CD4-positive, alpha-beta T cell (primary cell): ENCODE data around the gene COL16A1. TPM values are rescaled to one million over a fixed set of nuclear protein-coding genes. Genes with fewer than 3 reads are reported as not detected.

ENCODE experiments used
- ATAC-seq: fragments of 200-7000 bp; cut with Tn5 transposase; one replicate; pipeline ENCODE4 v1.10.0; 2022; ENCODE audit warnings: mild to moderate bottlenecking; ENCODE audit not compliant: poor library complexity
- CTCF ChIA-PET: fragments of 350-600 bp; sonication (Branson Sonifier 250); formaldehyde crosslinking; loops from one replicate; lab custom pipeline; 2021; ENCODE audit warnings: antibody characterized with exemption, inconsistent platforms; lab: Charles Lee
- POLR2A ChIA-PET: fragments of 350-600 bp; sonication (Branson Sonifier 250); formaldehyde crosslinking; loops from one replicate; lab custom pipeline; 2021; ENCODE audit warnings: antibody characterized with exemption, inconsistent platforms; lab: Charles Lee
- DNase-seq, 14 experiments: peaks; one replicate each; pipeline ENCODE4 v3.0.0-alpha.2; 2013 to 2020; ENCODE audit warnings: mixed read lengths in 2 of 14
- H3K27ac ChIP-seq, 2 donors: one replicate each; pipeline versions ENCODE4 v1.5.1 to v1.7.0; 2013; ENCODE audit warnings: low read length in 2 of 2, low read depth in 1 of 2, mild to moderate bottlenecking in 1 of 2
- H3K27me3 ChIP-seq, 2 experiments: 1 replicate in 1 of 2; 2 replicates in 1 of 2; pipeline versions ENCODE4 v1.6.1 to v1.7.0; 2013; ENCODE audit warnings: low read length in 2 of 2, control low read depth in 1 of 2, mild to moderate bottlenecking in 1 of 2, moderate library complexity in 1 of 2; ENCODE audit not compliant: insufficient read depth in 2 of 2, control insufficient read depth in 1 of 2
- H3K36me3 ChIP-seq: one replicate; pipeline ENCODE4 v1.6.1; 2013; ENCODE audit warnings: low read length, control low read depth; ENCODE audit not compliant: insufficient read depth
- H3K4me1 ChIP-seq: one replicate; pipeline ENCODE4 v1.6.1; 2013; ENCODE audit warnings: low read length, control low read depth; ENCODE audit not compliant: insufficient read depth
- H3K4me3 ChIP-seq: one replicate; pipeline ENCODE4 v1.5.1; 2013; ENCODE audit warnings: mild to moderate bottlenecking, low read length, moderate library complexity
- H3K9me3 ChIP-seq, 2 experiments: 1 replicate in 1 of 2; 2 replicates in 1 of 2; pipeline versions ENCODE4 v1.6.1 to v1.7.0; 2013; ENCODE audit warnings: low read length in 2 of 2, mild to moderate bottlenecking in 2 of 2, control low read depth in 1 of 2, moderate library complexity in 1 of 2; ENCODE audit not compliant: control insufficient read depth in 1 of 2, insufficient read depth in 1 of 2
- H3K27ac Mint-ChIP-seq: one replicate; pipeline ENCODE4 v1.8.0; 2020; ENCODE audit warnings: mixed read lengths
- H3K27me3 Mint-ChIP-seq: one replicate; pipeline ENCODE4 v1.8.0; 2021; ENCODE audit warnings: mixed read lengths
- H3K36me3 Mint-ChIP-seq: one replicate; pipeline ENCODE4 v1.8.0; 2021; ENCODE audit warnings: low read depth, mixed read lengths
- H3K4me1 Mint-ChIP-seq: one replicate; pipeline ENCODE4 v1.8.0; 2021; ENCODE audit warnings: low read depth, mixed read lengths
- H3K4me3 Mint-ChIP-seq: one replicate; pipeline ENCODE4 v1.8.0; 2020; ENCODE audit warnings: mild to moderate bottlenecking, mixed read lengths
- H3K9me3 Mint-ChIP-seq: one replicate; pipeline ENCODE4 v1.8.0; 2020; ENCODE audit warnings: mixed read lengths
- CTCF ChIP-seq: fragments of 200-600 bp; IDR thresholded peaks from one replicate; pipeline ENCODE4 v1.8.0; 2022; ENCODE audit warnings: antibody characterized with exemption, mild to moderate bottlenecking
- intact Hi-C, 2 experiments: fragments of 100-400 bp; cut with DNase I in 1 of 2; cut with micrococcal nuclease in 1 of 2; formaldehyde crosslinking; loops; one replicate each; pipeline versions ENCODE4 v1.15.1 to v1.9.0; 2023 to 2025; cut with DNase I, micrococcal nuclease
- total RNA-seq, 174 experiments: library from RNA in 2 of 174; stranded (reverse) in 2 of 174; gene quantifications; one replicate each; pipeline ENCODE4 v1.2.3 and lab custom pipeline; 2021 to 2026

COL16A1 gene
- total RNA-seq, 2 experiments from 2014 or later = not detected

DNA sequence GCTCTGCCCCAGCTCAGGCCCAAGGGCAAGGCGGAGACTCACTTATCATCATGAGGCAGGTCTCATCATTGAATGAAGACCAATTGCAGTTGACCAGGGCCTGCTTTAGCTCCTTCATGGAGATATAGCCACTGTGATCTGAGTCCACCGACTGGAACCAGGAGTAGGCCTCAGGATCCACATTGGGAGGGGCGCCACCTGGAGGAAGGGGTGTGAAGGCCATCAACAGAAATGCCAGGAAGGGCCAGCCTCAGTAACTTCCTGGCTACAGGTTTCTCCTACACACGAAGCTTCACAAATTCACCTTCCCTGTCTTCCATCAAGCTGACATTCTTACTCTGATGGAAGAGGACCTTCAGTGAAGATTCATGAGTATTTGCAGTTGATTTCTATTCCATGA, 70.7 kb downstream of the COL16A1 start:
- Mint-ChIP-seq H3K36me3 (peaks cover 85% of the 10 kb centered on the region), H3K9me3 (no peaks in the 10 kb centered on the region)
- TF ChIP-seq CTCF = no peak

DNA sequence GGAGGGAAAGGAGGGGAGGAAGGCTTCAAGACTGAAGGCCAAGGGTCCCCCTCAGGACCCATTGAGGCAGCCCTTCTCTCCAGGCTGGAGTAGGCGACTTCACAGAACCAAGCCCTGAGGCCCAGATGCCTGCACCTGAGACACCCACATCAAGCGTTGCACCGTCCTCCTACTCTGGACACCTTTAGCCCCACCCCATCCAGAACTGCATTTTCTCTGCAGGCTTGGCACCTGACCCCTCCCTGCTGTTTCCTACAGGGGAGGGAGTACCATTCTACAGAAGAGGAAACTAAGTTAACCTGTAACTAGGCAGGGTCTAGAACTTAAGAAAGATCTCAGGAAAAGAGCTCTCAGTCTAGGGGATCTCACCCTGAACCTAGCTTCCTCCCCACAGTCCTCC, 71.2 kb downstream of the COL16A1 start:
- DNase-seq (no peak), ATAC-seq (no peak)
- no peaks in the 10 kb centered on the region for H3K9me3 Mint-ChIP-seq
- Histone ChIP-seq H3K4me3 (no peak overlapping the region), H3K9me3 (no peaks in the 10 kb centered on the region), H3K27ac (no peak overlapping the region), H3K4me1 (peaks cover 4% of the 10 kb centered on the region), H3K27me3 (no peaks in the 10 kb centered on the region), H3K36me3 (peaks cover 77% of the 10 kb centered on the region)
- no peak overlapping the region for H3K27ac Mint-ChIP-seq
- CTCF ChIA-PET = interaction anchor here (0.7 to 1.0 kb wide), 2 partner anchors 12 to 15 kb away, joined by 3 read pairs; partner anchors contain the start of gene PEF1
- intact Hi-C loops = no loop called here
- H3K4me3 Mint-ChIP-seq = no peak overlapping the region
- TF ChIP-seq CTCF = no peak
- H3K27me3 Mint-ChIP-seq = no peaks in the 10 kb centered on the region
- POLR2A ChIA-PET = no interaction called here
- no peaks in the 10 kb centered on the region for H3K4me1 Mint-ChIP-seq
- H3K36me3 Mint-ChIP-seq = peaks cover 85% of the 10 kb centered on the region

More for the DNA sequence above, 70.7 kb downstream of the COL16A1 start:
- intact Hi-C loops = no loop called here
- no peak overlapping the region for H3K27ac Mint-ChIP-seq
- H3K9me3 ChIP-seq = no peaks in the 10 kb centered on the region
- ATAC-seq = no peak
- no peaks in the 10 kb centered on the region for H3K27me3 Mint-ChIP-seq
- no peak overlapping the region for H3K4me3 ChIP-seq
- H3K4me1 Mint-ChIP-seq = no peaks in the 10 kb centered on the region
- H3K36me3 ChIP-seq = peaks cover 72% of the 10 kb centered on the region
- H3K4me1 ChIP-seq = peaks cover 4% of the 10 kb centered on the region
- no peak overlapping the region for H3K27ac ChIP-seq
- ChIA-PET POLR2A (no interaction called here), CTCF (interaction anchor here (0.7 to 1.0 kb wide), 2 partner anchors 11 to 15 kb away, joined by 3 read pairs; partner anchors contain the start of gene PEF1)
- no peak overlapping the region for H3K4me3 Mint-ChIP-seq
- DNase-seq = peak in 3 of 14 experiments; percentile 13 to 44 (median 35)
- H3K27me3 ChIP-seq = no peaks in the 10 kb centered on the region

DNA sequence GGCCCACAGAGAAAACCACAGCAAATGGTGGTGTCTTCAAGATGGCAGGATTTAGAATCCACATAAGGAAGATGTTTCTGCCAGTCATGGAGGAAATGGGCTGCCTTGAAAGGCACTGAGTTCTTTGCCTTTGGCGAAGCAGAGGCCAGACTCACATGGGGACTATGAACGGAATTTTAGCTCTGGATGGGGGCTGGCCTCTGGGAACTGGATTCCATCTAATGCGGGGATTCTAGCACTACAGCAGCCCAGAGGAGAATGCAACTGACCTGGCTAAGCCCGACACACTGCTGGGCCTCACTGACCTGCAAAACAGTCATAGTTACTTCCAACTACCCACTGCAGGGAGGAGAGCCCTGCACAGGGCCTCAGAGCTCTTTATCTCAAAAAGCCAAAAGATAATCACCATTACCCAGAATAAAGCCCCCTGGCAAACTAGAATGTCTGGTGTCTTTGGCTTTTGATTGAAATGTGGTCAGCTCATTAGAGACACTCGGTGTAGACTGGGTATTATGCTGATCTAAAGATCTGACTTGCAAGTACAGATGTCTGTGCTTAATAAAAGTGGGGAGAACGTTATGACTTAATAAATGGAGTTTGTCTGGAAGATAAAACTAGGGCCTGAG, 74.8 kb downstream of the COL16A1 start:
- no peaks in the 10 kb centered on the region for H3K9me3 ChIP-seq
- Mint-ChIP-seq H3K36me3 (peaks cover 73% of the 10 kb centered on the region), H3K27ac (no peak overlapping the region), H3K4me1 (no peaks in the 10 kb centered on the region), H3K4me3 (no peak overlapping the region), H3K27me3 (no peaks in the 10 kb centered on the region), H3K9me3 (no peaks in the 10 kb centered on the region)
- peaks cover 68% of the 10 kb centered on the region for H3K36me3 ChIP-seq
- intact Hi-C loops = no loop called here
- CTCF ChIA-PET = no interaction called here
- no peak overlapping the region for H3K4me3 ChIP-seq
- H3K27me3 ChIP-seq = no peaks in the 10 kb centered on the region
- DNase-seq = no peak
- no peak for ATAC-seq
- TF ChIP-seq CTCF = no peak
- POLR2A ChIA-PET = interaction anchor here (0.8 kb wide), 1 partner anchor 12 kb away, joined by 3 read pairs; no protein-coding TSS in a partner anchor
- no peak overlapping the region for H3K27ac ChIP-seq
- H3K4me1 ChIP-seq = no peaks in the 10 kb centered on the region
